Large intestine (tissue), 3 donors: ENCODE data around the gene PSMB7. TPM values are rescaled to one million over a fixed set of nuclear protein-coding genes. Genes with fewer than 3 reads are reported as not detected.

Experiments used
- DNase-seq, 2 donors: peaks; one replicate each; pipeline versions ENCODE4 v3.0.0 to v3.0.0-alpha.2; 2013
- H3K27ac ChIP-seq: one replicate; pipeline ENCODE4 v1.5.1; 2013; ENCODE audit warnings: low read length
- H3K27me3 ChIP-seq: 2 replicates; pipeline ENCODE4 v1.6.1; 2013; ENCODE audit warnings: low read length; ENCODE audit not compliant: control insufficient read depth, insufficient read depth
- H3K36me3 ChIP-seq: 2 replicates; pipeline ENCODE4 v1.6.1; 2013; ENCODE audit warnings: low read length; ENCODE audit not compliant: control insufficient read depth, insufficient read depth
- H3K4me1 ChIP-seq: one replicate; pipeline ENCODE4 v1.6.1; 2013; ENCODE audit warnings: low read length; ENCODE audit not compliant: control insufficient read depth, insufficient read depth
- H3K4me3 ChIP-seq: one replicate; pipeline ENCODE4 v1.5.1; 2013; ENCODE audit warnings: low read length
- H3K9me3 ChIP-seq: one replicate; pipeline ENCODE4 v1.6.1; 2013; ENCODE audit warnings: mild to moderate bottlenecking, low read depth, low read length, moderate library complexity; ENCODE audit not compliant: control insufficient read depth
- WGBS: methylation state at CpG from one replicate; pipeline ENCODE4 v1.1.5; 2013; ENCODE audit warnings: low lambda C conversion rate; ENCODE audit not compliant: insufficient coverage; 5-methylcytosine and 5-hydroxymethylcytosine counted together
- polyA plus RNA-seq: library from polyadenylated mRNA; unstranded; fragments of 120-200 nt; gene quantifications from one replicate; pipeline ENCODE4 v1.2.1, GENCODE V29; 2013

Gene PSMB7
- polyA plus RNA-seq, 1 donor = 148 TPM

DNA sequence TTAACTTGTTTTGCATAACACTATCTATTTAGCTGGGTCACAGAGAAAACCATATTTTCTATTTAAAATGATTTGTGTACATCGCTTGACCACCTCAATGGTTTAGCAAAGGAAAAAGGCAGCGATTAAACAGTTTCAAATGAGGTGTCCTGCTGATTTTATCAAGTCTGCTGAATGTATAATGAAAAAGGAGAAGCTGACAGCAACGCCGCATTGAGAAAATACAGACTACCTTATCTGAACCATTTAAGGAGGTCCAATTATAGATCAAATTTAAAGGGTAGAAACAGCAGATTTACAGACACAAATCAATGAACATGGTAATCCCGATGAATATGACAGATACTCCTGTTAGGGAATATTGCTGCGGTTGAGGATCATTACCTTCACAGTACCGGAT is 29.6 kb downstream of the PSMB7 start:
- Histone ChIP-seq H3K9me3 (no peaks in the 10 kb centered on the region), H3K4me1 (peaks cover 19% of the 10 kb centered on the region), H3K36me3 (peaks cover 21% of the 10 kb centered on the region), H3K4me3 (no peak overlapping the region), H3K27me3 (no peaks in the 10 kb centered on the region), H3K27ac (no peak overlapping the region)
- no CpG with 5 or more reads among the region's 7 CpGs for WGBS
- DNase-seq = no peak

DNA sequence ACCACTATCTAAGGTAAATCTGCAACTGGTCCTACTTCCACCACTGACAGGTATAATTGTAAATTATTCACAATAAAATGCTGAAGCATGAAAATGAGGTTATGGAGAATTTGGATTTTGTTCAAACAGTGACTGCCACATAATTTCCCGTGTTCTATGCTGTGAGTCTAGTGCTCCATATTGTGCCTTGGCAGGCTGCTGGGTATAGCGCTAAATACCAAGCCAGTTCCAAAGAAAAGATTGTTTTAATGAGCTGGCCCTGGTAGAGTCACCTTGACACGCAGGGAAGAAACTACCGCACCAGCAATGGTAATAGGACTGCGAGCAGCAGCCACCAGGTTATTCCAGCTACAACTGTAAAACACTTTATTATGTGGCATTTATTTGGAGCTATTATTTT is 30.4 kb downstream of the PSMB7 start:
- peaks cover 18% of the 10 kb centered on the region for H3K4me1 ChIP-seq
- no peaks in the 10 kb centered on the region for H3K9me3 ChIP-seq
- no peaks in the 10 kb centered on the region for H3K27me3 ChIP-seq
- no peak overlapping the region for H3K27ac ChIP-seq
- no peak for DNase-seq
- WGBS = no CpG with 5 or more reads among the region's 5 CpGs
- no peak overlapping the region for H3K4me3 ChIP-seq
- H3K36me3 ChIP-seq = peaks cover 26% of the 10 kb centered on the region

DNA sequence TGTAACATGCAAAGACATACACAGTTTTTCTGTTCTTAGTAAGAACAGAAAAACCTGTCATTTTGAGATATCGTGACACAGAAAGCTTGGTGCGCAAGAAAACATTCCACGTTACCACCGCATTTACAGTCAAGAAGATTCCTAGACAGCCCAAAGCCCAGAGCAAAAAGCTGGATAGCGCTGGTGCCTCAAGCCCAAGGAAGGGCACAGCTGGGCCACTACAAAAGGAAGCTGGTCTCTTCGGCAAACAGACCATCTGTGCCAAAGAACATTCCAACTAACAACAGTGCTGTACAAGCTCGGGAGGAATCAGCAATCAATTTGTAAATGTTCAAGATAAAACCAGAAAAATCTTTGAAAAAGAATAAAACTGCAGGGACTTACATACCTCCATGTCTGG is 31.0 kb downstream of the PSMB7 start:
- Histone ChIP-seq H3K27ac (no peak overlapping the region), H3K9me3 (no peaks in the 10 kb centered on the region), H3K36me3 (peaks cover 26% of the 10 kb centered on the region), H3K27me3 (no peaks in the 10 kb centered on the region), H3K4me3 (no peak overlapping the region), H3K4me1 (peaks cover 18% of the 10 kb centered on the region)
- WGBS = 60% methylated on average over 2 of the region's 7 CpGs
- no peak for DNase-seq

DNA sequence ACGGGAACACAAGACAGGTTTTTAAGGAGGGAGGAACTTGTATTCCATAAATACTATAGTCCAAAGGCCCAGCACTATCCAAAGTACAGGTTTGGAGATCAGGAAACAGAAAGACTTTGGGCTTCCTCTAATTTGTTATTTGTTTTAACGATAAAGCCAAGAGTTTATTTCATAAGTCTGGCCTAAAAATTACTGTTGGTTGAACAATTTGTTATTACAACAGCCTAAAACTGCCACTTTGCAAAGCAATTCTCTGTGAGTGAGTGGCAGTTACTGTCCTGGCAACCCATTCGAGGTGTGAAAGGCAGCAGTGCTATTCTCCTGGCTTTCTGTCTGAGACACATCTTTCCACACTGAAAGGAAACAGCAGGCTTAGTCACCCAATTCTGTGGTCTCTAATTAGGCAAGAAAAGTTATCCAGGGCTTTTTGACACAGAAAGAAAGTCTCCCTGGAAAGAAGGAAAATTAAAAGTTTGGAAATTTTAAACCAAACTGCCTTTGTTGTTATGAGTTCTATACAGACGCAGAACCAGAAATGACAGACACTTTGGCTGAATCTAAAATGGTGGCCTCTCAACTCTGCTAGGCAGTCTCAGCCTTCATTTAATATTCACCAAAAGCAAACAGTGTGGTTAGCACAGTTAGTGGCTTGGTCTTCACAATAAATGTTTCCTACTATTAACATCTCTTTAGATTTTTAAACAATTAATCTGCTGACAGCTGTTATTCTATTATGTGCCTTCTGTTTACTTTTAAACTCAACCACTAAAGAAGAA is 33.9 kb downstream of the PSMB7 start:
- H3K4me3 ChIP-seq = no peak overlapping the region
- H3K36me3 ChIP-seq = peaks cover 26% of the 10 kb centered on the region
- peaks cover 1% of the 10 kb centered on the region for H3K4me1 ChIP-seq
- no peak for DNase-seq
- H3K27ac ChIP-seq = no peak overlapping the region
- no peaks in the 10 kb centered on the region for H3K27me3 ChIP-seq
- WGBS = 100% methylated on average over 1 of the region's 4 CpGs
- H3K9me3 ChIP-seq = no peaks in the 10 kb centered on the region

DNA sequence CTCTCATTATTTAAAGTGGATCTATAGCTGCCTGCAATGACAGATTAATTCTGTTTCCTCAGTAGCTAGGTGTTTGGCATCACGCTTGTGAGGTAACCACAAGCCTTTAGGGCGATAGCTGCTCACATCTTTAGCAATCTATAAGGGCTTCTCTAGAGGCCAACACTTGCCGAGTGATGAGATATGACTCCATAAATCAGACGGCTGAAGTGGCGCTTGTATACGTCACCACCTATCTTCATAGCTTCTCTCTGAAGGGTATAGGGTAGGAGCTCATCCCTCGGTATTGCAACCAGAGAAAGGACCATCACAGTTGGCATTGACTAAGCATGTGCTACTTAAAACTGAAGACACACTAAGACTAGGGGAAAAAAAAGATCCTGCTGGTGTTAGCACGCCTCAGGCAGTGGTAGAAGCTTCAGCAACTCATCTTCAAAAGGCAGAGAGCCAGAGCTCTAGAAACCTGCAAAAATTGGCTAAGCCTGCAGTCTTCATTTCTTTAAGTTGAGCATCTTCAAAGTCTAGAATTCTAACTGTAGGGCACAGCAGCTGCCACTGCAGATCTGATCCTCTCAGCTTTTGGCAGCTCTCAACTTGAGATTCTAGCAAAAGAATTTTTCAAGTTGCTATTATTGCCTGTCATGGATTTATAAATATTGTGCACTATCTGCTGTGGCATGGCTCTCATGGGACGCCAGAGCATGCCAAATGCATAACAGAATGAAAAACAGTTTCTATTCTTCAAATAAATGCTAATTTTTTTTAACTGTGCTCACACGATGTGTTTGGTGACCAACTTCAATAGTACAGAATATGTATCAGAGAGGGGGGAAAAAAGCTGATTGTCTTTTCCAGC is 37.5 kb downstream of the PSMB7 start:
- Histone ChIP-seq H3K27ac (no peak overlapping the region), H3K4me1 (no peaks in the 10 kb centered on the region), H3K36me3 (peaks cover 21% of the 10 kb centered on the region), H3K4me3 (no peak overlapping the region), H3K27me3 (no peaks in the 10 kb centered on the region), H3K9me3 (peaks cover 5% of the 10 kb centered on the region)
- no peak for DNase-seq
- 93% methylated on average over 3 of the region's 10 CpGs for WGBS

DNA sequence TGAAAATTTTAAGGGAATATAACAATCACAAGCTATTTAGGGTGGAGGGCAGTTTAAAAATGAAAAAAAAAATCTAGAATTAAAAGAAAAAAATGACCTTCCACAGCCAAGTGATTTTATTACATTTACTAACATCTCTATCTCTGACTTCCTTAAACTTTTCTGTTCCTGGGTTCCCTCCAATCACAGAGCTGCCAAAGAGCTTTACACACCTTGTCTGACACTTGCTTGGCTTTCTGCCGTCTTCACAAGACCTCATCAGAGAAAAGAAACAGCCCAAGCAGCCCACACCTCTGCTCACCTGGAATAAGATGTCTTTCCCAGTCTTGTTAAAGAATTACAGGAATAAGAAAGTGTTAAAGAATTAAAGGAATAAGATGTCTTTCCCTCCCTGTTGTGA is 38.9 kb downstream of the PSMB7 start:
- no peak for DNase-seq
- H3K36me3 ChIP-seq = peaks cover 19% of the 10 kb centered on the region
- no peaks in the 10 kb centered on the region for H3K27me3 ChIP-seq
- no peak overlapping the region for H3K27ac ChIP-seq
- no peak overlapping the region for H3K4me3 ChIP-seq
- no peaks in the 10 kb centered on the region for H3K4me1 ChIP-seq
- no CpG with 5 or more reads among the region's 1 CpG for WGBS
- peaks cover 5% of the 10 kb centered on the region for H3K9me3 ChIP-seq

DNA sequence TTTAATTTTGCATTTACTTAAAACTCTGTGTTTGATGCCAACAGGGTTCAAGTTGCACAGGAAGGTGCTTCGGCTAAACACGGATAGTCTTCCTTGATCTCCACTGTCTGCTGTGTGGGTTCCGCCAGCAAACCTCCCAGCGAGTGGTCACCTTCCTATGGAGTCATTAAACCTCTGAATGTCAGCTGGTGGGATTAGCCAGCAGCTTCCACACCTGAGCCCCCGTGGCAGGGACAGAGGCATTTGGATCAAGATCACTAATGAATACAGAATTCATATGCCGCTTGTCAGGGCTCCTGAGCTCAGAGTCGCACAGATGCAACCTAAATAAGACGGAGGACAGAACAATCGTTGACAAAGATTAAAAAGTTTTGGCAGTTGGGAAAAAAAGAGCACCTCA is 39.5 kb downstream of the PSMB7 start:
- Histone ChIP-seq H3K9me3 (peaks cover 5% of the 10 kb centered on the region), H3K4me1 (no peaks in the 10 kb centered on the region), H3K27me3 (no peaks in the 10 kb centered on the region), H3K27ac (no peak overlapping the region), H3K36me3 (peaks cover 15% of the 10 kb centered on the region), H3K4me3 (no peak overlapping the region)
- no peak for DNase-seq
- WGBS = 100% methylated on average over 2 of the region's 9 CpGs

DNA sequence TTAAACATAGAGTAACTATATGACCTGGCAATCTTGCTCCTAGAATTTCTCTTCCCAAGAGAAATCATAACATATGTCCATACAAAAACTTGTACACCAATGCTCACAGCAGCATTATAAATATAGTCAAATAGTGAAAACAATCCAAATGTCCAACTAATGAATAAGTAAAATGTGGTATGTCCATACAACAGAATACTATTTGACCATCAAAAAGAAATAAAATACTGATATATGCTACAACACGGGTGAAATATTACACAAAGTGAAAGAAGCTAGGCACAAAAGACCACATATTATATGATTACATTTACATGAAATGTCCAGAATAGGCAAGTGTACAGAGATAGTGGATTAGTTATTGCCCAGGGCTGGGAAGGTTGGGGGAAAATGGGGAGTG is 41.4 kb downstream of the PSMB7 start:
- Histone ChIP-seq H3K4me1 (no peaks in the 10 kb centered on the region), H3K9me3 (peaks cover 5% of the 10 kb centered on the region), H3K4me3 (no peak overlapping the region), H3K27me3 (no peaks in the 10 kb centered on the region), H3K27ac (no peak overlapping the region), H3K36me3 (peaks cover 5% of the 10 kb centered on the region)
- no peak for DNase-seq
- WGBS = 100% methylated on average over 1 of the region's 1 CpG

DNA sequence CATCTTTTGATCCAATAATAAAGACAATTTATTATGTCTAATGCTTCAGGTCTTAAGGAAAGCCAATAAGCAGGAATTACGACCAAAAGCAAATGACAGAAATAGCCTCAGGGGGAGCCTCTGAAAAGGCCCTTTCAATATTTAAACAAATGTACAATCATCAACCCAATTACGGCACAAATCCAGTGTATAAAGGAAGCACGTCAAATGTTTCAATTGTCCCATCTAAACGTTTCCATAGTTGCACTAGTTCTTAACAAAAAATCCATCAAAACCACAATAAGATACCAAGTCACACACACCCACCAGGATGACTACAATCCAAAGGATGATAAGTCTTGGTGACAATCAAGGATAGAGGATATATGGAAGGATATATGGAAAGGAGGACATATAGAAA is 41.9 kb downstream of the PSMB7 start:
- peaks cover 5% of the 10 kb centered on the region for H3K36me3 ChIP-seq
- no peak overlapping the region for H3K27ac ChIP-seq
- no CpG with 5 or more reads among the region's 4 CpGs for WGBS

DNA sequence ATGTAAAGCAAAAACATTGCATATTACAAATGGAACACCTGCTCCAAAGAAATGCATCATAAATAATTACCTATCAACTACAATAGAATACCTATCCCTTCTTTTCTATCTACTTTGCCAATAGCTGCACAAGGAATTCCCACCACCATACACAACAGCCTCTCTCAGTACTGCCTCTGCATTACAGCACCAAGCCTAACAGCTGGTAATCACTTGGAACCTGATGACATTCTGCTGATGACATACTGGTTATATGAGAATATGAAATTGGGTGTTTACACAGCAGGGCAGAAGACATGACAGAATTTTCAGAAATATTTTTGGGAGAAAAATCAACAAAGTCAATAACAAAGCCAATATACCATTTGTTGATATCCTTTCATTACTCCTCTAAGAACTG is 43.2 kb downstream of the PSMB7 start:
- H3K36me3 ChIP-seq = peaks cover 9% of the 10 kb centered on the region
- no peak overlapping the region for H3K4me3 ChIP-seq
- no peak for DNase-seq
- H3K27ac ChIP-seq = no peak overlapping the region
- no peaks in the 10 kb centered on the region for H3K27me3 ChIP-seq
- H3K4me1 ChIP-seq = no peaks in the 10 kb centered on the region
- peaks cover 5% of the 10 kb centered on the region for H3K9me3 ChIP-seq

More for the DNA sequence above, 41.9 kb downstream of the PSMB7 start:
- H3K4me3 ChIP-seq = no peak overlapping the region
- H3K9me3 ChIP-seq = peaks cover 5% of the 10 kb centered on the region
- H3K4me1 ChIP-seq = no peaks in the 10 kb centered on the region
- no peaks in the 10 kb centered on the region for H3K27me3 ChIP-seq
- no peak for DNase-seq
